Epithelial cell of esophagus (primary cell): ENCODE data around the gene MEGF11.

Experiments
- DNase-seq: peaks from one replicate; pipeline ENCODE4 v3.0.0; 2010; ENCODE audit warnings: low read depth
- H3K4me3 ChIP-seq: 2 replicates; pipeline ENCODE4 v1.5.1; 2011; ENCODE audit warnings: mild to moderate bottlenecking, low read length, control low read depth
- CTCF ChIP-seq: IDR thresholded peaks from 2 replicates; pipeline ENCODE4 v1.5.1; 2011; ENCODE audit warnings: low read depth, mild to moderate bottlenecking, low read length, control low read depth, inconsistent platforms; ENCODE audit not compliant: insufficient read depth; ENCODE audit errors: missing control alignments

MEGF11 gene

GRCh38 chr15:66232267-66232625 is 21.3 kb downstream of the MEGF11 start:
- no peak overlapping the region for H3K4me3 ChIP-seq
- no peak for DNase-seq
- no peak for TF ChIP-seq CTCF

GRCh38 chr15:66231394-66232266 is 21.9 kb downstream of the MEGF11 start:
- H3K4me3 ChIP-seq = no peak overlapping the region
- DNase-seq = peak; percentile 55
- TF ChIP-seq CTCF = no peak

GRCh38 chr15:66229790-66230465 is 23.6 kb downstream of the MEGF11 start:
- no peak for DNase-seq
- no peak for TF ChIP-seq CTCF
- no peak overlapping the region for H3K4me3 ChIP-seq

GRCh38 chr15:66228807-66229735 is 24.5 kb downstream of the MEGF11 start:
- no peak for DNase-seq
- no peak overlapping the region for H3K4me3 ChIP-seq
- no peak for TF ChIP-seq CTCF

GRCh38 chr15:66226736-66227135 is 26.8 kb downstream of the MEGF11 start:
- no peak for DNase-seq
- TF ChIP-seq CTCF = no peak
- no peak overlapping the region for H3K4me3 ChIP-seq

- TF ChIP-seq CTCF = no peak
- no peak for DNase-seq
- no peak overlapping the region for H3K4me3 ChIP-seq
Measured at GRCh38 chr15:66225656-66226274, 27.8 kb downstream of the MEGF11 start.
